Measurements from ENCODE around the gene MALRD1. TPM values are rescaled to one million over a fixed set of nuclear protein-coding genes. Genes with fewer than 3 reads are reported as not detected.
"Not testable (repeated sequence)": the region's sequence is repeated elsewhere in the genome, so short reads cannot be mapped to it uniquely, and the experiment has no call there.

The MALRD1 gene
- total RNA-seq, 2 donors from 2014 or later: 0.27 to 0.40 TPM

- intact Hi-C loops (cut with DNase I): no loop called here
- no peaks in the 10 kb centered on the region for H3K27me3 ChIP-seq
- H3K4me1 ChIP-seq: no peaks in the 10 kb centered on the region
- TF ChIP-seq CTCF (IDR thresholded peaks at IDR 0.05): no peak
- H3K9ac ChIP-seq (ENCODE audit: low read depth in 2 of 2, low read length in 2 of 2): no peak overlapping the region
- no peak for DNase-seq
- H3K27ac ChIP-seq: no peak overlapping the region
- no peaks in the 10 kb centered on the region for H3K9me3 ChIP-seq
- no peaks in the 10 kb centered on the region for H3K36me3 ChIP-seq
- no peak overlapping the region for H3K4me3 ChIP-seq
Measured at GRCh38 chr10:19764111-19764510, 715.5 kb downstream of the MALRD1 start.

GRCh38 chr10:19767876-19768275 lies 719.3 kb downstream of the MALRD1 start:
- intact Hi-C loops (cut with DNase I): no loop called here
- no peak for TF ChIP-seq CTCF (IDR thresholded peaks at IDR 0.05)
- H3K27me3 ChIP-seq: no peaks in the 10 kb centered on the region

GRCh38 chr10:19769826-19770225 lies 721.2 kb downstream of the MALRD1 start:
- H3K36me3 ChIP-seq; H3K9me3 ChIP-seq; H3K27ac ChIP-seq; intact Hi-C loops (cut with DNase I); H3K9ac ChIP-seq (ENCODE audit: low read depth in 2 of 2, low read length in 2 of 2); DNase-seq; H3K4me3 ChIP-seq; H3K27me3 ChIP-seq; H3K4me1 ChIP-seq: not testable (repeated sequence)

More at GRCh38 chr10:19767876-19768275, 719.3 kb downstream of the MALRD1 start:
- Histone ChIP-seq H3K4me1 (no peaks in the 10 kb centered on the region), H3K9me3 (no peaks in the 10 kb centered on the region), H3K27ac (no peak overlapping the region), H3K9ac (ENCODE audit: low read depth in 2 of 2, low read length in 2 of 2) (no peak overlapping the region), H3K4me3 (no peak overlapping the region), H3K36me3 (no peaks in the 10 kb centered on the region)
- no peak for DNase-seq

- intact Hi-C loops (cut with DNase I): no loop called here
- H3K36me3 ChIP-seq: no peaks in the 10 kb centered on the region
- no peaks in the 10 kb centered on the region for H3K9me3 ChIP-seq
- H3K9ac ChIP-seq (ENCODE audit: low read depth in 2 of 2, low read length in 2 of 2): no peak overlapping the region
- TF ChIP-seq CTCF (IDR thresholded peaks at IDR 0.05): no peak
- DNase-seq: no peak
- no peaks in the 10 kb centered on the region for H3K4me1 ChIP-seq
- no peak overlapping the region for H3K4me3 ChIP-seq
- H3K27ac ChIP-seq: no peak overlapping the region
- no peaks in the 10 kb centered on the region for H3K27me3 ChIP-seq
Measured at GRCh38 chr10:19772972-19773371, 724.4 kb downstream of the MALRD1 start.

- H3K27ac ChIP-seq: no peak overlapping the region
Measured at GRCh38 chr10:19775296-19775695, 726.7 kb downstream of the MALRD1 start.

GRCh38 chr10:19777806-19778205 lies 729.2 kb downstream of the MALRD1 start:
- no peak for DNase-seq

More at GRCh38 chr10:19775296-19775695, 726.7 kb downstream of the MALRD1 start:
- Histone ChIP-seq H3K27me3 (no peaks in the 10 kb centered on the region), H3K9me3 (no peaks in the 10 kb centered on the region), H3K4me3 (no peak overlapping the region), H3K36me3 (no peaks in the 10 kb centered on the region), H3K4me1 (no peaks in the 10 kb centered on the region), H3K9ac (ENCODE audit: low read depth in 2 of 2, low read length in 2 of 2) (no peak overlapping the region)
- intact Hi-C loops (cut with DNase I): no loop called here
- no peak for TF ChIP-seq CTCF (IDR thresholded peaks at IDR 0.05)
- DNase-seq: no peak

More at GRCh38 chr10:19777806-19778205, 729.2 kb downstream of the MALRD1 start:
- Histone ChIP-seq H3K4me3 (no peak overlapping the region), H3K27ac (no peak overlapping the region), H3K36me3 (no peaks in the 10 kb centered on the region), H3K4me1 (no peaks in the 10 kb centered on the region), H3K9ac (ENCODE audit: low read depth in 2 of 2, low read length in 2 of 2) (no peak overlapping the region), H3K27me3 (no peaks in the 10 kb centered on the region), H3K9me3 (no peaks in the 10 kb centered on the region)
- no peak for TF ChIP-seq CTCF (IDR thresholded peaks at IDR 0.05)
- intact Hi-C loops (cut with DNase I): no loop called here

Measured in colonic mucosa (tissue), 4 donors.